GM12878 (cell line): ENCODE measurements around the gene POLR1A. TPM values are rescaled to one million over a fixed set of nuclear protein-coding genes. Genes with fewer than 3 reads are reported as not detected.

Experiments used
- ATAC-seq: fragments of 200-7000 bp; cut with Tn5 transposase; 3 replicates; pipeline ENCODE4 v1.9.1; 2020; ENCODE audit warnings: mild to moderate bottlenecking, moderate library complexity
- BruUV-seq: library from RNA; stranded (reverse); fragments of 400-500 nt; replicated peaks from 2 replicates; lab custom pipeline; 2021; lab: Mats Ljungman, UMichigan
- CTCF ChIA-PET: fragments of 300-600 bp; sonication (Branson Sonifier 250); formaldehyde crosslinking; extraction: SDS; loops from one replicate; lab custom pipeline; 2021; ENCODE audit warnings: inconsistent platforms; lab: Yijun Ruan, JAX
- POLR2A ChIA-PET: fragments of 350-600 bp; formaldehyde crosslinking; extraction: SDS; loops from one replicate; lab custom pipeline; 2021; ENCODE audit warnings: inconsistent platforms; lab: Charles Lee
- RAD21 ChIA-PET: fragments of 300-600 bp; sonication (Branson Sonifier 250); formaldehyde crosslinking; loops from one replicate; lab custom pipeline; 2023; ENCODE audit warnings: antibody characterized with exemption; ENCODE audit not compliant: unreplicated experiment; lab: Charles Lee
- SMC1A ChIA-PET: fragments of 300-600 bp; sonication (Branson Sonifier 250); formaldehyde crosslinking; loops from one replicate; lab custom pipeline; 2023; ENCODE audit not compliant: unreplicated experiment, uncharacterized antibody; lab: Charles Lee
- DNase-seq: peaks from one replicate; pipeline ENCODE4 v3.0.0-alpha.2; 2011; ENCODE audit warnings: low read depth, low spot score
- FAIRE-seq: peaks from 3 replicates; lab custom pipeline; 2011; peaks lifted over from hg19 to GRCh38; lab: Jason Lieb, UNC
- H2AFZ ChIP-seq: 2 replicates; pipeline ENCODE4 v1.6.0; 2011; ENCODE audit warnings: low read depth, low read length, control low read depth; ENCODE audit not compliant: control insufficient read depth
- H3K27ac ChIP-seq: 2 replicates; pipeline ENCODE4 v1.5.1; 2011; ENCODE audit warnings: control low read depth; ENCODE audit not compliant: control insufficient read depth, insufficient read depth
- H3K27me3 ChIP-seq, 2 experiments: replicated peaks in 1 of 2; 2 replicates each; pipeline versions ENCODE4 v1.6.0 to v1.6.1; 2011; ENCODE audit warnings: low read length in 1 of 2; ENCODE audit not compliant: control insufficient read depth in 2 of 2, insufficient read depth in 2 of 2
- H3K36me3 ChIP-seq, 2 experiments: 2 replicates each; pipeline ENCODE4 v1.5.1; 2011; ENCODE audit warnings: low read length in 1 of 2; ENCODE audit not compliant: control insufficient read depth in 2 of 2, insufficient read depth in 2 of 2
- H3K4me1 ChIP-seq: 2 replicates; pipeline ENCODE4 v1.6.1; 2011; ENCODE audit warnings: mild to moderate bottlenecking, low read length, moderate library complexity, mixed read lengths; ENCODE audit not compliant: control insufficient read depth, insufficient read depth
- H3K4me2 ChIP-seq: 2 replicates; pipeline ENCODE4 v1.6.0; 2011; ENCODE audit warnings: control low read depth; ENCODE audit not compliant: control insufficient read depth, insufficient read depth
- H3K4me3 ChIP-seq: fragments of 200-600 bp; sonication (generic); 2 replicates; pipeline ENCODE4 v1.5.1; 2016
- H3K79me2 ChIP-seq: 2 replicates; pipeline ENCODE4 v1.6.0; 2011; ENCODE audit warnings: low read length; ENCODE audit not compliant: control insufficient read depth, insufficient read depth
- H3K9ac ChIP-seq: 2 replicates; pipeline ENCODE4 v1.8.0; 2011; ENCODE audit warnings: low read length, control low read depth, mixed read lengths; ENCODE audit not compliant: control insufficient read depth, insufficient read depth
- H3K9me3 ChIP-seq: replicated peaks from 3 replicates; pipeline ENCODE4 v1.5.1; 2011; ENCODE audit warnings: mild to moderate bottlenecking, low read length; ENCODE audit not compliant: control insufficient read depth, insufficient read depth
- H4K20me1 ChIP-seq: 2 replicates; pipeline ENCODE4 v1.6.0; 2011; ENCODE audit not compliant: control insufficient read depth, insufficient read depth
- ASH2L ChIP-seq: fragments of 300-600, 200-600 bp; sonication (generic); IDR thresholded peaks from 2 replicates; pipeline ENCODE4 v1.6.1; 2017; ENCODE audit warnings: low read depth, mild to moderate bottlenecking, borderline replicate concordance
- BCLAF1 ChIP-seq: fragments of 450-650 bp; IDR thresholded peaks from 2 replicates; pipeline ENCODE4 v1.6.1; 2017; ENCODE audit warnings: antibody characterized with exemption, mild to moderate bottlenecking, moderate library complexity
- CBX3 ChIP-seq: fragments of 200-600 bp; sonication (generic); IDR thresholded peaks from 2 replicates; pipeline ENCODE4 v1.6.1; 2016; ENCODE audit warnings: low read depth, borderline replicate concordance
- DPF2 ChIP-seq: fragments of 450-650 bp; IDR thresholded peaks from 2 replicates; pipeline ENCODE4 v1.6.1; 2017; ENCODE audit warnings: mild to moderate bottlenecking
- HDAC2 ChIP-seq: fragments of 200-600 bp; sonication (generic); IDR thresholded peaks from 2 replicates; pipeline ENCODE4 v1.6.1; 2017
- PKNOX1 ChIP-seq: fragments of 450-650 bp; IDR thresholded peaks from 2 replicates; pipeline ENCODE4 v1.6.1; 2016; ENCODE audit warnings: mild to moderate bottlenecking
- SMAD1 ChIP-seq: fragments of 450-650 bp; IDR thresholded peaks from 2 replicates; pipeline ENCODE4 v1.6.1; 2018; ENCODE audit warnings: mild to moderate bottlenecking, low read depth; ENCODE audit not compliant: partially characterized antibody
- SRF ChIP-seq, 2 experiments: IDR thresholded peaks; 2 replicates each; pipeline ENCODE4 v1.6.1; 2011; ENCODE audit warnings: low read depth in 2 of 2, low read length in 2 of 2, mild to moderate bottlenecking in 1 of 2, moderate library complexity in 1 of 2
- USF1 ChIP-seq: IDR thresholded peaks from 2 replicates; pipeline ENCODE4 v1.6.1; 2011; ENCODE audit warnings: borderline replicate concordance, low read depth, mild to moderate bottlenecking, moderate library complexity, mixed read lengths, low read length; ENCODE audit not compliant: insufficient read depth; ENCODE audit errors: extremely low read length
- WGBS: methylation state at CpG from one replicate; pipeline ENCODE4 v1.1.6; 2016; ENCODE audit warnings: low lambda C conversion rate; ENCODE audit not compliant: insufficient replicate concordance, insufficient coverage; ENCODE audit errors: missing lambda C conversion rate; 5-methylcytosine and 5-hydroxymethylcytosine counted together
- in situ Hi-C: fragments of 300-500 bp; cut with MboI; formaldehyde crosslinking; loops from 9 replicates; pipeline ENCODE4 v1.14.3; 2018; ENCODE audit warnings: mixed read lengths
- intact Hi-C: fragments of 100-400 bp; cut with micrococcal nuclease; formaldehyde crosslinking; loops from one replicate; pipeline ENCODE4 v1.14.2; 2022; ENCODE audit not compliant: unreplicated experiment
- polyA plus RNA-seq, 11 experiments: library from polyadenylated mRNA; depleted of rRNA in 4 of 11; unstranded in 6 of 11; stranded (reverse) in 5 of 11; fragments of >200 nt; fragmentation: Nextera tagmentation in 4 of 11; fragmentation: Illumina TruSeq in 1 of 11; extraction: Ambion mirVana in 4 of 11; extraction: Trizol in 1 of 11; gene quantifications; 1 replicate in 1 of 11; 2 replicates in 10 of 11; pipeline versions ENCODE4 v1.2.1 to v1.2.3, GENCODE V29; 2011 to 2016; ENCODE audit warnings: inconsistent platforms in 2 of 11, missing spikeins in 2 of 11, low read depth in 1 of 11
- total RNA-seq, 4 experiments: library from RNA; depleted of rRNA in 3 of 4; stranded (reverse); fragments of >200 nt in 3 of 4; fragmentation: Illumina TruSeq in 1 of 4; extraction: Trizol in 1 of 4; gene quantifications; 2 replicates each; pipeline versions ENCODE4 v1.2.1 to v1.2.3, GENCODE V29; 2013 to 2021

POLR1A gene
- total and polyA plus RNA-seq, 10 of the 15 experiments (the other 5 are each of a cell fraction or from before 2014, with no cell fraction given): 2.1 to 53.9 (median 17.8) TPM

- peaks cover 3% of the 10 kb centered on the region; the same call in 2 of the 3 replicates for H3K9me3 ChIP-seq
- 100% methylated on average over 2 of the region's 2 CpGs for WGBS
- no peaks in the 10 kb centered on the region for H3K27me3 ChIP-seq
- RAD21 ChIA-PET: no interaction called here
- no peak overlapping the region for H3K4me3 ChIP-seq
- peaks cover 7% of the 10 kb centered on the region for H3K4me1 ChIP-seq
- FAIRE-seq: no peak
- DNase-seq: no peak
- intact Hi-C loops (no loop called here), in situ Hi-C loops (no loop called here)
- H3K9ac ChIP-seq: no peak overlapping the region
- no peaks in the 10 kb centered on the region for H3K79me2 ChIP-seq
- no peak overlapping the region for H2AFZ ChIP-seq
- BruUV-seq: no TSS peak
- no peak overlapping the region for H3K4me2 ChIP-seq
- SMC1A ChIA-PET: no interaction called here
- H3K27ac ChIP-seq: no peak overlapping the region
- CTCF ChIA-PET: no interaction called here
- TF ChIP-seq SMAD1: no peak
- TF ChIP-seq BCLAF1: no peak
- no peak for TF ChIP-seq CBX3
- TF ChIP-seq HDAC2: no peak
- TF ChIP-seq PKNOX1: no peak
- no peak for TF ChIP-seq SRF (IDR thresholded peaks at IDR 0.05; ENCODE audit: low read depth in 2 of 2, low read length in 2 of 2)
- TF ChIP-seq ASH2L: no peak
- TF ChIP-seq USF1: no peak
- no peak for TF ChIP-seq DPF2
- H4K20me1 ChIP-seq: no peaks in the 10 kb centered on the region
- H3K36me3 ChIP-seq: peaks cover 9 to 19% of the 10 kb centered on the region in 2 experiments; a peak in 3 of 4 replicates
- ATAC-seq: no peak
- POLR2A ChIA-PET: interaction anchor here (0.7 kb wide), 1 partner anchor 42 kb away, joined by 3 read pairs; no protein-coding TSS in a partner anchor
Measured at GRCh38 chr2:86062043-86062442, 43.6 kb downstream of the POLR1A start.
